ENCODE data around the gene MYMX. TPM values are rescaled to one million over a fixed set of nuclear protein-coding genes. Genes with fewer than 3 reads are reported as not detected.
A peak's percentile ranks its signal among the peaks of the same experiment; 100 is the strongest.

MYMX gene
- total and polyA plus RNA-seq, 2 of the 13 experiments (the other 11 are each of a cell fraction or from before 2014, with no cell fraction given), result not detected

- in situ Hi-C loops (cut with HindIII; ENCODE audit: extremely low pct_ligation_motif_present, low pct_unique_long_range_greater_than_20kb) (loop anchor here (5.0 kb wide), 1 partner anchor 48 kb away; the partner anchor contains the start of gene AARS2), intact Hi-C loops (cut with micrococcal nuclease; ENCODE audit: unreplicated experiment) (no loop called here)
- peaks cover 0 to 12% of the 10 kb centered on the region in 2 experiments; a peak in 2 of 5 replicates for H3K27me3 ChIP-seq (ENCODE audit: control insufficient read depth in 1 of 2, insufficient read depth in 2 of 2, low read length in 2 of 2)
- H3K9me3 ChIP-seq (ENCODE audit: low read length), result no peaks in the 10 kb centered on the region
- peaks cover 33% of the 10 kb centered on the region for H3K4me1 ChIP-seq (ENCODE audit: insufficient read depth, low read length)
- CTCF ChIA-PET (ENCODE audit: low intra/inter-chr PET ratio, low total read pairs), result interaction anchor here (0.9 kb wide), 1 partner anchor 92 kb away, joined by 3 read pairs; no protein-coding TSS in a partner anchor
- no peak overlapping the region for H2AFZ ChIP-seq (ENCODE audit: low read length)
- DNase-seq (ENCODE audit: low spot score) (no peak), FAIRE-seq (no peak), ATAC-seq (peak; percentile 6)
- H3K4me2 ChIP-seq (ENCODE audit: low read depth, low read length), result peak overlapping the region; percentile 92
- WGBS (ENCODE audit: low lambda C conversion rate), result 5% methylated on average over 6 of the region's 13 CpGs
- H3K4me3 ChIP-seq (replicated peaks in 1 of 3; ENCODE audit: insufficient read depth in 1 of 3, low read depth in 2 of 3, low read length in 3 of 3), result peak overlapping the region; percentile 64 to 95 (median 76)
- H3K36me3 ChIP-seq (replicated peaks in 1 of 2; ENCODE audit: control insufficient read depth in 1 of 2, insufficient read depth in 2 of 2, low read length in 2 of 2), result peaks cover 2 to 24% of the 10 kb centered on the region in 2 experiments
- POLR2A ChIA-PET, result interaction anchor here (1.0 to 2.2 kb wide), 5 partner anchors 8 to 49 kb away, joined by 3 to 8 read pairs (median 4); partner anchors contain the start of genes AARS2 and HSP90AB1
- H3K27ac ChIP-seq (ENCODE audit: extremely low read length, insufficient read depth, low read length), result peak overlapping the region; percentile 67
- peak overlapping the region; percentile 84 for H3K9ac ChIP-seq (ENCODE audit: insufficient read depth, low read depth, low read length)
- no TSS peak for BruUV-seq (replicated peaks)
- no peaks in the 10 kb centered on the region for H4K20me1 ChIP-seq (ENCODE audit: insufficient read depth, low read length)
- H3K79me2 ChIP-seq (ENCODE audit: insufficient read depth, low read length), result peaks cover 18% of the 10 kb centered on the region
- TF ChIP-seq TIGD3 (CRISPR knock-in tag; IDR thresholded peaks at IDR 0.05; ENCODE audit: borderline replicate concordance), result no peak; the same call in 1 of the 2 replicates
- 0 out of 2 replicates have a peak, but pooled peaks have one; percentile 13 for TF ChIP-seq REXO4 (CRISPR knock-in tag; IDR thresholded peaks at IDR 0.05; ENCODE audit: borderline replicate concordance)
- TF ChIP-seq ZBTB49 (CRISPR knock-in tag; IDR thresholded peaks at IDR 0.05; ENCODE audit: borderline replicate concordance), result no peak
- no peak for TF ChIP-seq MTA3 (CRISPR knock-in tag; IDR thresholded peaks at IDR 0.05)
- TF ChIP-seq MEF2D (CRISPR knock-in tag; IDR thresholded peaks at IDR 0.05), result no peak
- 0 out of 2 replicates have a peak, but pooled peaks have one; percentile 30 for TF ChIP-seq ZNF891 (CRISPR knock-in tag; IDR thresholded peaks at IDR 0.05)
- no peak for TF ChIP-seq MXD3 (CRISPR knock-in tag; IDR thresholded peaks at IDR 0.05)
- TF ChIP-seq ZNF883 (CRISPR knock-in tag; IDR thresholded peaks at IDR 0.05; ENCODE audit: not compliant biosample characterization), result peak; percentile 0
- TF ChIP-seq YY1 (IDR thresholded peaks at IDR 0.05; ENCODE audit: insufficient read depth, insufficient replicate concordance, low read depth, low read length), result no peak
- TF ChIP-seq HNRNPLL (IDR thresholded peaks at IDR 0.05; ENCODE audit: low read depth, low read length, poor library complexity, severe bottlenecking), result no peak
- peak; percentile 71; the same call in 1 of the 2 replicates for TF ChIP-seq ZNF468 (CRISPR knock-in tag; IDR thresholded peaks at IDR 0.05)
- 0 out of 2 replicates have a peak, but pooled peaks have one; percentile 46 for TF ChIP-seq ZHX1 (CRISPR knock-in tag; IDR thresholded peaks at IDR 0.05; ENCODE audit: low read depth)
- no peak for TF ChIP-seq SYNCRIP (IDR thresholded peaks at IDR 0.05; ENCODE audit: insufficient read depth, low read depth, low read length)
- no peak for TF ChIP-seq ZNF558 (CRISPR knock-in tag; IDR thresholded peaks at IDR 0.05; ENCODE audit: borderline replicate concordance)
- no peak for TF ChIP-seq SMAD9 (CRISPR knock-in tag; IDR thresholded peaks at IDR 0.05)
Measured at GRCh38 chr6:44264154-44265006, 47.7 kb downstream of the MYMX start.
